GM19397 (cell line): Measurements from ENCODE around the gene DBH.
"Not testable (repeated sequence)": the region's sequence is repeated elsewhere in the genome, so short reads cannot be mapped to it uniquely, and the experiment has no call there.

Source experiments
- ATAC-seq: cut with Tn5 transposase; IDR thresholded peaks from one replicate; pipeline ENCODE4 v1.9.1; 2021; ENCODE audit warnings: mild to moderate bottlenecking, moderate library complexity; ENCODE audit not compliant: unreplicated experiment

The DBH gene

GRCh38 chr9:133664173-133665050 is 28.2 kb downstream of the DBH start:
- no peak for ATAC-seq

- ATAC-seq, result no peak
Measured at GRCh38 chr9:133665096-133665495, 28.9 kb downstream of the DBH start.

GRCh38 chr9:133665535-133665934 is 29.4 kb downstream of the DBH start:
- ATAC-seq, result no peak

GRCh38 chr9:133666387-133666786 is 30.2 kb downstream of the DBH start:
- ATAC-seq, result no peak

- no peak for ATAC-seq
Measured at GRCh38 chr9:133666845-133667244, 30.7 kb downstream of the DBH start.

GRCh38 chr9:133667759-133668450 is 31.7 kb downstream of the DBH start:
- ATAC-seq, result no peak

GRCh38 chr9:133669182-133669801 is 33.1 kb downstream of the DBH start:
- ATAC-seq, result no peak

GRCh38 chr9:133670466-133670865 is 34.3 kb downstream of the DBH start:
- ATAC-seq, result no peak

- no peak for ATAC-seq
Measured at GRCh38 chr9:133671371-133671770, 35.2 kb downstream of the DBH start.

GRCh38 chr9:133672503-133673257 is 36.5 kb downstream of the DBH start:
- ATAC-seq, result no peak

- ATAC-seq, result no peak
Measured at GRCh38 chr9:133673258-133673655, 37.1 kb downstream of the DBH start.

- ATAC-seq, result no peak
Measured at GRCh38 chr9:133674091-133674490, 37.9 kb downstream of the DBH start.

- ATAC-seq, result not testable (repeated sequence)
Measured at GRCh38 chr9:133675796-133676195, 39.6 kb downstream of the DBH start.

GRCh38 chr9:133676450-133676849 is 40.3 kb downstream of the DBH start:
- ATAC-seq, result no peak

GRCh38 chr9:133677126-133678010 is 41.2 kb downstream of the DBH start:
- ATAC-seq, result no peak

GRCh38 chr9:133679056-133679455 is 42.9 kb downstream of the DBH start:
- ATAC-seq, result no peak

GRCh38 chr9:133679466-133680061 is 43.4 kb downstream of the DBH start:
- no peak for ATAC-seq

- ATAC-seq, result no peak
Measured at GRCh38 chr9:133680250-133680975, 44.2 kb downstream of the DBH start.
